ENCODE results near the gene FAM24B.

The FAM24B gene

GRCh38 chr10:122822973-122823690 lies 56.2 kb downstream of the FAM24B start:
- DNase-seq (ENCODE audit: low spot score) = no peak

GRCh38 chr10:122821808-122822207 lies 57.6 kb downstream of the FAM24B start:
- DNase-seq (ENCODE audit: low spot score) = no peak

GRCh38 chr10:122815458-122815857 lies 63.9 kb downstream of the FAM24B start:
- no peak for DNase-seq (ENCODE audit: low spot score)

GRCh38 chr10:122814493-122814892 lies 64.9 kb downstream of the FAM24B start:
- DNase-seq (ENCODE audit: low spot score) = no peak

GRCh38 chr10:122812751-122813150 lies 66.6 kb downstream of the FAM24B start:
- DNase-seq (ENCODE audit: low spot score) = no peak

- no peak for DNase-seq (ENCODE audit: low spot score)
Observed at GRCh38 chr10:122802282-122802681, 77.1 kb downstream of the FAM24B start.

Data from AG08395 (cell line).